CD14-positive monocyte (primary cell): ENCODE results near the gene GRIN2A. TPM values are rescaled to one million over a fixed set of nuclear protein-coding genes. Genes with fewer than 3 reads are reported as not detected.

Experiments
- DNase-seq, 3 donors: peaks; one replicate each; pipeline ENCODE4 v3.0.0-alpha.2; 2011 to 2022
- H2AFZ ChIP-seq: 2 replicates; pipeline ENCODE4 v1.6.0; 2012; ENCODE audit warnings: mild to moderate bottlenecking, low read depth, low read length, inconsistent platforms; ENCODE audit not compliant: insufficient read depth, poor library complexity, severe bottlenecking
- H3K27ac ChIP-seq, 2 donors: 1 replicate in 1 of 2; 2 replicates in 1 of 2; pipeline ENCODE4 v1.5.1; 2012 to 2013; ENCODE audit warnings: low read length in 2 of 2, control low read depth in 1 of 2, inconsistent platforms in 1 of 2, low read depth in 1 of 2, mild to moderate bottlenecking in 1 of 2
- H3K27me3 ChIP-seq, 2 donors: one replicate each; pipeline versions ENCODE4 v1.6.0 to v1.6.1; 2011 to 2013; ENCODE audit warnings: low read length in 2 of 2; ENCODE audit not compliant: control insufficient read depth in 2 of 2, insufficient read depth in 2 of 2
- H3K36me3 ChIP-seq, 2 donors: replicated peaks in 1 of 2; 1 replicate in 1 of 2; 2 replicates in 1 of 2; pipeline versions ENCODE4 v1.5.1 to v1.6.1; 2012 to 2013; ENCODE audit warnings: low read length in 2 of 2, control low read depth in 1 of 2, inconsistent platforms in 1 of 2, mild to moderate bottlenecking in 1 of 2; ENCODE audit not compliant: insufficient read depth in 2 of 2, control insufficient read depth in 1 of 2
- H3K4me1 ChIP-seq, 2 donors: 1 replicate in 1 of 2; 2 replicates in 1 of 2; pipeline versions ENCODE4 v1.5.1 to v1.6.1; 2012 to 2013; ENCODE audit warnings: low read length in 2 of 2, control low read depth in 1 of 2, inconsistent platforms in 1 of 2, mild to moderate bottlenecking in 1 of 2, moderate library complexity in 1 of 2; ENCODE audit not compliant: insufficient read depth in 2 of 2, control insufficient read depth in 1 of 2
- H3K4me2 ChIP-seq: replicated peaks from 2 replicates; pipeline ENCODE3; 2012; ENCODE audit warnings: low read length, moderate library complexity, mild to moderate bottlenecking; ENCODE audit not compliant: poor library complexity, severe bottlenecking; ENCODE audit errors: extremely low read depth
- H3K4me3 ChIP-seq, 3 experiments: fragments of 200-600 bp in 1 of 3; sonication (generic) in 1 of 3; replicated peaks in 1 of 3; 1 replicate in 2 of 3; 2 replicates in 1 of 3; pipeline ENCODE4 v1.5.1; 2011 to 2013; ENCODE audit warnings: low read length in 3 of 3, mild to moderate bottlenecking in 3 of 3, control low read depth in 2 of 3, low read depth in 2 of 3, inconsistent platforms in 1 of 3, moderate library complexity in 1 of 3
- H3K79me2 ChIP-seq: 2 replicates; pipeline ENCODE4 v1.6.0; 2012; ENCODE audit warnings: mild to moderate bottlenecking, control low read depth, inconsistent platforms, low read length, moderate library complexity; ENCODE audit not compliant: insufficient read depth
- H3K9ac ChIP-seq: 2 replicates; pipeline ENCODE4 v1.6.0; 2017; ENCODE audit warnings: low read length, mild to moderate bottlenecking; ENCODE audit not compliant: insufficient read depth, poor library complexity, severe bottlenecking
- H3K9me3 ChIP-seq, 2 donors: replicated peaks in 1 of 2; 1 replicate in 1 of 2; 2 replicates in 1 of 2; pipeline versions ENCODE4 v1.5.1 to v1.6.1; 2012 to 2013; ENCODE audit warnings: low read length in 2 of 2, control low read depth in 1 of 2; ENCODE audit not compliant: control insufficient read depth in 1 of 2, insufficient read depth in 1 of 2
- H4K20me1 ChIP-seq: 2 replicates; pipeline ENCODE4 v1.6.0; 2012; ENCODE audit warnings: mild to moderate bottlenecking, low read length, control low read depth, moderate library complexity; ENCODE audit not compliant: insufficient read depth
- H3K27ac Mint-ChIP-seq, 7 donors: one replicate each; pipeline ENCODE4 v1.8.0; 2020; ENCODE audit warnings: mild to moderate bottlenecking in 7 of 7, mixed read lengths in 7 of 7, moderate library complexity in 6 of 7, inconsistent platforms in 2 of 7
- H3K27me3 Mint-ChIP-seq, 3 donors: one replicate each; pipeline ENCODE4 v1.8.0; 2021 to 2022; ENCODE audit warnings: low read depth in 3 of 3, mild to moderate bottlenecking in 3 of 3, mixed read lengths in 3 of 3, moderate library complexity in 3 of 3, inconsistent platforms in 1 of 3
- H3K36me3 Mint-ChIP-seq, 2 donors: one replicate each; pipeline ENCODE4 v1.8.0; 2020; ENCODE audit warnings: mixed read lengths in 2 of 2, inconsistent platforms in 1 of 2, mild to moderate bottlenecking in 1 of 2
- H3K4me1 Mint-ChIP-seq: one replicate; pipeline ENCODE4 v1.8.0; 2020; ENCODE audit warnings: mild to moderate bottlenecking, mixed read lengths
- H3K4me3 Mint-ChIP-seq, 2 donors: one replicate each; pipeline ENCODE4 v1.8.0; 2020; ENCODE audit warnings: mild to moderate bottlenecking in 2 of 2, mixed read lengths in 2 of 2, moderate library complexity in 1 of 2
- H3K9me3 Mint-ChIP-seq, 7 donors: one replicate each; pipeline ENCODE4 v1.8.0; 2020 to 2022; ENCODE audit warnings: mixed read lengths in 7 of 7, mild to moderate bottlenecking in 6 of 7, moderate library complexity in 6 of 7, inconsistent platforms in 2 of 7
- WGBS: methylation state at CpG from one replicate; pipeline ENCODE4 v1.1.5; 2013; ENCODE audit warnings: missing lambda C conversion rate; ENCODE audit not compliant: insufficient coverage; 5-methylcytosine and 5-hydroxymethylcytosine counted together
- intact Hi-C, 2 donors: fragments of 100-400 bp; cut with micrococcal nuclease; formaldehyde crosslinking; loops; one replicate each; pipeline versions ENCODE4 v1.15.0 to v1.15.1; 2023
- polyA plus RNA-seq, 3 donors: library from polyadenylated mRNA; depleted of rRNA in 1 of 3; unstranded in 2 of 3; stranded (reverse) in 1 of 3; fragments of 300-500 nt in 2 of 3; fragments of >200 nt in 1 of 3; fragmentation: Illumina TruSeq in 2 of 3; gene quantifications; 1 replicate in 2 of 3; 2 replicates in 1 of 3; pipeline ENCODE4 v1.2.3, GENCODE V29; 2012 to 2021
- TF ChIP-seq, protein P1 (sequence below): fragments of 200-600 bp; IDR thresholded peaks from one replicate; pipeline ENCODE4 v1.8.0; 2022; ENCODE audit warnings: antibody characterized with exemption, mild to moderate bottlenecking

The GRIN2A gene
- polyA plus RNA-seq, 3 donors = not detected

- no peaks in the 10 kb centered on the region for H3K36me3 ChIP-seq
- 92% methylated on average over 4 of the region's 5 CpGs for WGBS
- no peaks in the 10 kb centered on the region for H3K79me2 ChIP-seq
- Mint-ChIP-seq H3K9me3 (peaks cover 0 to 1% (median 0%) of the 10 kb centered on the region in 7 donors), H3K36me3 (no peaks in the 10 kb centered on the region), H3K4me3 (no peak overlapping the region), H3K4me1 (no peaks in the 10 kb centered on the region), H3K27ac (no peak overlapping the region), H3K27me3 (peaks cover 0 to 1% (median 0%) of the 10 kb centered on the region in 3 donors)
- H3K4me2 ChIP-seq = no peak overlapping the region
- no peaks in the 10 kb centered on the region for H3K4me1 ChIP-seq
- TF ChIP-seq, protein P1, sequence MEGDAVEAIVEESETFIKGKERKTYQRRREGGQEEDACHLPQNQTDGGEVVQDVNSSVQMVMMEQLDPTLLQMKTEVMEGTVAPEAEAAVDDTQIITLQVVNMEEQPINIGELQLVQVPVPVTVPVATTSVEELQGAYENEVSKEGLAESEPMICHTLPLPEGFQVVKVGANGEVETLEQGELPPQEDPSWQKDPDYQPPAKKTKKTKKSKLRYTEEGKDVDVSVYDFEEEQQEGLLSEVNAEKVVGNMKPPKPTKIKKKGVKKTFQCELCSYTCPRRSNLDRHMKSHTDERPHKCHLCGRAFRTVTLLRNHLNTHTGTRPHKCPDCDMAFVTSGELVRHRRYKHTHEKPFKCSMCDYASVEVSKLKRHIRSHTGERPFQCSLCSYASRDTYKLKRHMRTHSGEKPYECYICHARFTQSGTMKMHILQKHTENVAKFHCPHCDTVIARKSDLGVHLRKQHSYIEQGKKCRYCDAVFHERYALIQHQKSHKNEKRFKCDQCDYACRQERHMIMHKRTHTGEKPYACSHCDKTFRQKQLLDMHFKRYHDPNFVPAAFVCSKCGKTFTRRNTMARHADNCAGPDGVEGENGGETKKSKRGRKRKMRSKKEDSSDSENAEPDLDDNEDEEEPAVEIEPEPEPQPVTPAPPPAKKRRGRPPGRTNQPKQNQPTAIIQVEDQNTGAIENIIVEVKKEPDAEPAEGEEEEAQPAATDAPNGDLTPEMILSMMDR = no peak
- DNase-seq = no peak
- intact Hi-C loops = no loop called here
- no peaks in the 10 kb centered on the region for H3K27me3 ChIP-seq
- H3K9ac ChIP-seq = no peak overlapping the region
- no peak overlapping the region for H3K27ac ChIP-seq
- no peak overlapping the region for H3K4me3 ChIP-seq
- H3K9me3 ChIP-seq = no peaks in the 10 kb centered on the region
- no peaks in the 10 kb centered on the region for H4K20me1 ChIP-seq
- no peak overlapping the region for H2AFZ ChIP-seq
These were observed 160.1 kb downstream of the GRIN2A start for GRCh38 chr16:10022098-10022497.

- H3K4me2 ChIP-seq = no peak overlapping the region
- no peaks in the 10 kb centered on the region for H3K27me3 ChIP-seq
- intact Hi-C loops = no loop called here
- H3K36me3 ChIP-seq = no peaks in the 10 kb centered on the region
- H3K4me3 ChIP-seq = no peak overlapping the region
- no peak for DNase-seq
- H3K4me1 ChIP-seq = no peaks in the 10 kb centered on the region
- TF ChIP-seq, protein P1 = no peak
- H3K27ac Mint-ChIP-seq = no peak overlapping the region
- H4K20me1 ChIP-seq = no peaks in the 10 kb centered on the region
- H3K4me3 Mint-ChIP-seq = peak overlapping the region in 1 of 2 donors; percentile 17
- H3K9ac ChIP-seq = no peak overlapping the region
- H3K79me2 ChIP-seq = no peaks in the 10 kb centered on the region
- H3K27me3 Mint-ChIP-seq = peaks cover 0 to 1% (median 0%) of the 10 kb centered on the region in 3 donors
- H3K9me3 ChIP-seq = no peaks in the 10 kb centered on the region
- H3K36me3 Mint-ChIP-seq = no peaks in the 10 kb centered on the region
- WGBS = 33% methylated on average over 2 of the region's 3 CpGs
- H3K4me1 Mint-ChIP-seq = no peaks in the 10 kb centered on the region
- H2AFZ ChIP-seq = no peak overlapping the region
- peaks cover 0 to 2% (median 0%) of the 10 kb centered on the region in 7 donors for H3K9me3 Mint-ChIP-seq
- no peak overlapping the region for H3K27ac ChIP-seq
These were observed 161.4 kb downstream of the GRIN2A start for GRCh38 chr16:10020866-10021265.
